Esophagus squamous epithelium (tissue), 5 donors: ENCODE data around the gene CNOT6. TPM values are rescaled to one million over a fixed set of nuclear protein-coding genes. Genes with fewer than 3 reads are reported as not detected.

Experiments
- DNase-seq: peaks from one replicate; lab custom pipeline; 2025; lab: John Stamatoyannopoulos, UW
- H3K27ac ChIP-seq, 4 donors: fragments of 200-600 bp; sonication (generic); one replicate each; pipeline ENCODE4 v1.5.1; 2016 to 2019; ENCODE audit warnings: mild to moderate bottlenecking in 1 of 4
- H3K27me3 ChIP-seq, 4 donors: fragments of 200-600 bp; sonication (generic); 1 replicate in 3 of 4; 2 replicates in 1 of 4; pipeline versions ENCODE4 v1.5.1 to v1.6.0; 2017 to 2021; ENCODE audit warnings: antibody characterized with exemption in 1 of 4
- H3K36me3 ChIP-seq, 3 donors: fragments of 200-600 bp; sonication (generic); one replicate each; pipeline ENCODE4 v1.5.1; 2016 to 2019
- H3K4me1 ChIP-seq, 3 donors: fragments of 200-600 bp; sonication (generic); one replicate each; pipeline ENCODE4 v1.5.1; 2017 to 2019
- H3K4me3 ChIP-seq, 4 donors: fragments of 200-600 bp; sonication (generic); 1 replicate in 3 of 4; 2 replicates in 1 of 4; pipeline ENCODE4 v1.5.1; 2016 to 2019; ENCODE audit warnings: mild to moderate bottlenecking in 2 of 4, moderate library complexity in 1 of 4
- H3K9me3 ChIP-seq, 3 donors: fragments of 200-600 bp; sonication (generic); one replicate each; pipeline ENCODE4 v1.5.1; 2016 to 2019
- POLR2A ChIP-seq, 4 donors: fragments of 450-650 bp; IDR thresholded peaks; one replicate each; pipeline ENCODE4 v1.6.1; 2017; ENCODE audit warnings: antibody characterized with exemption in 4 of 4, mild to moderate bottlenecking in 4 of 4, moderate library complexity in 3 of 4
- whole genome bisulfite sequencing, 2 donors: methylation state at CpG; one replicate each; pipeline ENCODE4 v1.1.5; 2018; 5-methylcytosine and 5-hydroxymethylcytosine counted together
- intact Hi-C: fragments of 100-400 bp; cut with DNase I; formaldehyde crosslinking; loops from one replicate; pipeline ENCODE4 v1.15.0; 2022
- total RNA-seq, 4 donors: library from RNA; depleted of rRNA; stranded (reverse); fragments of >200 nt; gene quantifications; one replicate each; pipeline ENCODE4 v1.1.0, GENCODE V29; 2016
- TF ChIP-seq, protein P1 (sequence below), 6 experiments: fragments of 450-650 bp in 4 of 6; fragments of 200-600 bp in 2 of 6; sonication (generic) in 2 of 6; IDR thresholded peaks; one replicate each; pipeline ENCODE4 v1.5.1; 2016 to 2019; ENCODE audit warnings: antibody characterized with exemption in 6 of 6, mild to moderate bottlenecking in 4 of 6, moderate library complexity in 4 of 6
- donor health status: DM: yes; HTN: yes; CAD: no.

CNOT6 gene
- total RNA-seq, 4 donors from 2014 or later: 11.8 to 27.5 (median 16.5) TPM

DNA sequence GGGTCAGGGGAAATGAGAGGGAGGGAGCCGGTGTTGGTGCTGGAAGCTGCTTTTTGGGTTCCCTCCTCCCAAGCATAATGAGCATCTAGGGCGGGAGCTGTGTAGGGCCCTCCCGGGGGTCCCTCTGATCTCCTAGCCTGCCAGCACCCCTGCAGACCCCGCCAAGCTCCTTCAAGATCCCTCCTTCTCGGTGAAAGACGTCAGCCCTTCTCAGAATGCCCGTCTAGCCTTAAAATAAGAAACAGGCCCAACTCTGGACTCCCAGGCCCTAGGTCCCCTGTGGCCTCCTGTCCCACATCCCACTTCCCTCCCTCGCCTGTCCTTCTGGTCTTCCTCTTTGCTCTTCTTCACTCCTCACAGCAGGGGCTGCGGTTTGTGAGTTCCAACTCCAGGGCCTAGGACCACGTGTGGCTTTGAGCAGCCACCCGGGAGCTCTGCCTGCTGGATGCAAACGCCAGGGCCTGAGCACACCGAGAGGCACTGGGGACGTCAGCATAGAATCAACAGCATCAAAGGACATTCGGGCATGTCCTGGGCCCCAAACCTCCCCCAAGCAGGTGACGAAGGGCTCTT lies 105.9 kb downstream of the CNOT6 start:
- WGBS, 2 donors: 74 to 75% methylated on average over 10 to 12 of the region's 16 CpGs
- DNase-seq: no peak

DNA sequence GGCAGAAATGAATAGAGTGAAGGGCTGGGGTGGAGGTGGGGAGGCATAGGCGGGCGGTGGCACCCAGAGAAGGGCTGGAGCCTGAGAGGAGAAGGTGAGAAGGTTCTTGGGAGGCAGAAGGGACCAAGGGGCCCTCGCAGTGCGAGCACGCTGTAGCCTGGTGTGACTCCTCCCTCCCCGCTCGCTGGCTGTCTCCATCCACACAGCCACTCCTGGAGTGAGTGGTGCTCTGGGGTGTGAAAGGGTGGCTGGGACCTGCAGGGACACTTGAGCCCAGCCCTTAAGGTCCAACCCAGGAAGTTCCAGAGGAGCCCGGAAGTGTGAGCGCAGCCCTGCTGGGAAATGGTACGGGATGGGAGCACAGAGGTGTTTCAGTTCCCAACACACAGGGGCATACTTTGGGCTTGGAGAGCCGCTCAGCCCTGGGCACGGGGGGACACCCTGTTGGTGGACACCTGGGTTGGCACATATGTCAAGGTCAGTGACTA lies 106.4 kb downstream of the CNOT6 start:
- no peaks in the 10 kb centered on the region for H3K27me3 ChIP-seq

More for the DNA sequence above, 105.9 kb downstream of the CNOT6 start:
- intact Hi-C loops: no loop called here
- Histone ChIP-seq H3K27me3 (no peaks in the 10 kb centered on the region), H3K9me3 (no peaks in the 10 kb centered on the region), H3K36me3 (no peaks in the 10 kb centered on the region), H3K27ac (no peak overlapping the region), H3K4me3 (no peak overlapping the region), H3K4me1 (no peaks in the 10 kb centered on the region)
- TF ChIP-seq, protein P1, sequence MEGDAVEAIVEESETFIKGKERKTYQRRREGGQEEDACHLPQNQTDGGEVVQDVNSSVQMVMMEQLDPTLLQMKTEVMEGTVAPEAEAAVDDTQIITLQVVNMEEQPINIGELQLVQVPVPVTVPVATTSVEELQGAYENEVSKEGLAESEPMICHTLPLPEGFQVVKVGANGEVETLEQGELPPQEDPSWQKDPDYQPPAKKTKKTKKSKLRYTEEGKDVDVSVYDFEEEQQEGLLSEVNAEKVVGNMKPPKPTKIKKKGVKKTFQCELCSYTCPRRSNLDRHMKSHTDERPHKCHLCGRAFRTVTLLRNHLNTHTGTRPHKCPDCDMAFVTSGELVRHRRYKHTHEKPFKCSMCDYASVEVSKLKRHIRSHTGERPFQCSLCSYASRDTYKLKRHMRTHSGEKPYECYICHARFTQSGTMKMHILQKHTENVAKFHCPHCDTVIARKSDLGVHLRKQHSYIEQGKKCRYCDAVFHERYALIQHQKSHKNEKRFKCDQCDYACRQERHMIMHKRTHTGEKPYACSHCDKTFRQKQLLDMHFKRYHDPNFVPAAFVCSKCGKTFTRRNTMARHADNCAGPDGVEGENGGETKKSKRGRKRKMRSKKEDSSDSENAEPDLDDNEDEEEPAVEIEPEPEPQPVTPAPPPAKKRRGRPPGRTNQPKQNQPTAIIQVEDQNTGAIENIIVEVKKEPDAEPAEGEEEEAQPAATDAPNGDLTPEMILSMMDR (IDR thresholded peaks at IDR 0.05): no peak
- no peak for TF ChIP-seq POLR2A (IDR thresholded peaks at IDR 0.05)

DNA sequence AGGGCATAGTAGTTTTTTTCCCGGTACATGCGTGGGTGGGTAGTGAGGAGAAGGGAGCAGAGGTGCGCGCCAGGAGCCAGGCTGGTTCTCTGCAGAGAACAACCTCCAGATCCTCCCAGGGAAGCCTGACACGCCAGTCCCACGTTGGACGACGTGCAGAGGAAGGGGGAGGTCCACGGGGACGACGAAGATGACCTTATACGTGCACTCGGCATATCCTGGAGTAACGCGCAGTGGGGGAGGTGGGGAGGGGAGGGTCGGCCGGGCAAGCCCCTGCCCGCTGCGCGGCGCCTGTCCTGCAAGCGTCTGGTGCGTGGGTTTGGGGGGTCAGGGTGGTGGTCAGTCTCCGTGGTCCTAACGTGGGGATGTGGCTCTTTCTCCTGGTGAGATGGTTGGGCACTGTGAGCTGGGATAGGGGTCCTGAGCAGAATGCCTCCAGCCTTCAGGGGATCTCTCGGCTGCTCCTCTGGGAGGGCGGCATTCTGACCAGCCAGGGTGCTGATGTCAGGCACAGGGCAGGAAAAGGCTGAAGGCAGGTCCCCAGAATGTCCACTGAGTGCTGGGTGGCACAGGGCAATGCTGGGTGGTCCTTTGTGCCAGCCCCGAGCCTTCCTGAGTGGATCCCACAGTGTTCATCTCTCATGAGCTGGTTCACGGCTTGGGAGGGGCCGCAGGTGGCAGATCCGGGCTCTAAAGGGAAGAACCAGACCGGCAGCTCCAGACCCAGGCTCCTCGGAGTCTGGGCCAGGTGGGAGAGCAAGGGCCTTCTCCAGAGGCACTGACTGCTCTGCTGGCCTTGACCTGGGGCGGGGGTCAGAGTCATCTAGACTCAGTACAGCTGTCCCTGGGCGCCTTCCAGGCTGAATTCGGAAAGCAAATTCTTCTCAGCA lies 107.7 kb downstream of the CNOT6 start:
- no peak for DNase-seq
- Histone ChIP-seq H3K4me3 (no peak overlapping the region), H3K9me3 (no peaks in the 10 kb centered on the region), H3K36me3 (no peaks in the 10 kb centered on the region), H3K27ac (no peak overlapping the region), H3K27me3 (peaks cover 0 to 4% (median 0%) of the 10 kb centered on the region in 4 donors), H3K4me1 (no peaks in the 10 kb centered on the region)
- no peak for TF ChIP-seq POLR2A (IDR thresholded peaks at IDR 0.05)
- TF ChIP-seq, protein P1 (IDR thresholded peaks at IDR 0.05): no peak
- intact Hi-C loops: no loop called here
- WGBS, 2 donors: 89 to 90% methylated on average over 21 to 27 of the region's 36 CpGs

More for the DNA sequence above, 106.4 kb downstream of the CNOT6 start:
- no peaks in the 10 kb centered on the region for H3K9me3 ChIP-seq
- no peak overlapping the region for H3K4me3 ChIP-seq
- WGBS, 2 donors: 66 to 91% methylated on average over 9 to 10 of the region's 12 CpGs
- H3K4me1 ChIP-seq: no peaks in the 10 kb centered on the region
- H3K27ac ChIP-seq: no peak overlapping the region
- TF ChIP-seq POLR2A (IDR thresholded peaks at IDR 0.05): no peak
- TF ChIP-seq, protein P1 (IDR thresholded peaks at IDR 0.05): no peak
- intact Hi-C loops: no loop called here
- DNase-seq: no peak
- no peaks in the 10 kb centered on the region for H3K36me3 ChIP-seq

DNA sequence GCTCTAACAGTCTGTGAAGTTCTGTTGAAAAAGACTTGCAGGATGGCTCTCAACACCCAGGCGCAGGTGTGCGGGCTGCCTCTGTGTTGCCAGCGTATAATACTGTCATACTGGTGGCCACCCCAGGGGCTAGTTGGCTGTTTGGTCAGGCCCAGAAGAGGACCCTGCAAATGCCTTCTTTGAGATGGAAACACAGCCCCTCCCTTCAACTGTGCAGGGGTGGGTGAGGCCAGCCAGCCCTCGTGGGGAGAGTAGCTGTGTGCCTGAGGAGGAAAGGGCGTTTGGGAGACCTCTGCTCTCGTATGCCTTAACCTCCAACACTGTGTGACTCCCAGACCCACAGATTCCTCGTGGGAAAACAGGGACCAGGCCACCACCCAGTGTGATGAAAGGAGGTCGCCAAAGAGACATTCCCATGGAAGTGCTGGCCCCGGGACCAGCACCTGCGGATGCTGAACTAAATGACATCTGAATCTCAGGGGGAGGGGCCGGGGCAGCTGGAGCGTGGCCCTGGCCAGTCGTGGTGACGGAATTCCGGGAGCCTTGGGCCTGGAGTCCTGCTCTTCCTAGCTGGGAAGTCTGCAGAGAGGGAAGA lies 108.4 kb downstream of the CNOT6 start:
- Histone ChIP-seq H3K4me1 (no peaks in the 10 kb centered on the region), H3K4me3 (no peak overlapping the region), H3K9me3 (no peaks in the 10 kb centered on the region), H3K36me3 (no peaks in the 10 kb centered on the region), H3K27me3 (peaks cover 0 to 4% (median 0%) of the 10 kb centered on the region in 4 donors), H3K27ac (no peak overlapping the region)
- WGBS, 2 donors: 56% methylated on average over 10 of the region's 15 CpGs; no CpG with 5 or more reads in 1 of the 2 donors
- intact Hi-C loops: no loop called here
- no peak for TF ChIP-seq POLR2A (IDR thresholded peaks at IDR 0.05)
- TF ChIP-seq, protein P1 (IDR thresholded peaks at IDR 0.05): no peak
- DNase-seq: no peak
